Activated naive CD8-positive, alpha-beta T cell treated with anti-CD3 and anti-CD28 coated beads for 36 hours (primary cell): Measurements from ENCODE around the gene AP3B1. TPM values are rescaled to one million over a fixed set of nuclear protein-coding genes. Genes with fewer than 3 reads are reported as not detected.
"Not testable (repeated sequence)": the region's sequence is repeated elsewhere in the genome, so short reads cannot be mapped to it uniquely, and the experiment has no call there.

Experiments used
- DNase-seq: peaks from one replicate; pipeline ENCODE4 v3.0.0; 2021
- H3K27ac Mint-ChIP-seq: one replicate; pipeline ENCODE4 v1.8.0; 2022; ENCODE audit warnings: mild to moderate bottlenecking, moderate library complexity, mixed read lengths
- H3K27me3 Mint-ChIP-seq: one replicate; pipeline ENCODE4 v1.8.0; 2022; ENCODE audit warnings: mild to moderate bottlenecking, mixed read lengths
- H3K36me3 Mint-ChIP-seq: one replicate; pipeline ENCODE4 v1.8.0; 2021; ENCODE audit warnings: mild to moderate bottlenecking, mixed read lengths
- H3K4me1 Mint-ChIP-seq: one replicate; pipeline ENCODE4 v1.8.0; 2021; ENCODE audit warnings: mixed read lengths
- H3K4me3 Mint-ChIP-seq: one replicate; pipeline ENCODE4 v1.8.0; 2022; ENCODE audit warnings: mild to moderate bottlenecking, moderate library complexity, mixed read lengths
- H3K9me3 Mint-ChIP-seq: one replicate; pipeline ENCODE4 v1.8.0; 2022; ENCODE audit warnings: mixed read lengths
- total RNA-seq, 2 experiments: library from RNA; stranded (reverse); gene quantifications; one replicate each; pipeline ENCODE4 v1.2.3, GENCODE V29; 2021

The AP3B1 gene
- total RNA-seq, 2 experiments from 2014 or later = 36.6 to 36.7 TPM

GRCh38 chr5:78113689-78114264 lies 180.7 kb downstream of the AP3B1 start:
- DNase-seq = no peak
- H3K9me3 Mint-ChIP-seq = no peaks in the 10 kb centered on the region
- peak overlapping the region; percentile 64 for H3K4me3 Mint-ChIP-seq
- H3K4me1 Mint-ChIP-seq = peaks cover 7% of the 10 kb centered on the region
- peaks cover 21% of the 10 kb centered on the region for H3K36me3 Mint-ChIP-seq
- peak overlapping the region; percentile 34 for H3K27ac Mint-ChIP-seq
- no peaks in the 10 kb centered on the region for H3K27me3 Mint-ChIP-seq

- no peak for DNase-seq
- no peaks in the 10 kb centered on the region for H3K27me3 Mint-ChIP-seq
- no peaks in the 10 kb centered on the region for H3K9me3 Mint-ChIP-seq
- H3K4me1 Mint-ChIP-seq = peaks cover 7% of the 10 kb centered on the region
- H3K36me3 Mint-ChIP-seq = peaks cover 17% of the 10 kb centered on the region
- no peak overlapping the region for H3K27ac Mint-ChIP-seq
- H3K4me3 Mint-ChIP-seq = no peak overlapping the region
These were observed 181.6 kb downstream of the AP3B1 start for GRCh38 chr5:78112931-78113330.

GRCh38 chr5:78109891-78110324 lies 184.6 kb downstream of the AP3B1 start:
- H3K4me3 Mint-ChIP-seq = no peak overlapping the region
- peaks cover 7% of the 10 kb centered on the region for H3K4me1 Mint-ChIP-seq
- H3K27me3 Mint-ChIP-seq = no peaks in the 10 kb centered on the region
- H3K36me3 Mint-ChIP-seq = peaks cover 27% of the 10 kb centered on the region
- no peak overlapping the region for H3K27ac Mint-ChIP-seq
- no peak for DNase-seq
- no peaks in the 10 kb centered on the region for H3K9me3 Mint-ChIP-seq

- Mint-ChIP-seq H3K4me3 (no peak overlapping the region), H3K27me3 (no peaks in the 10 kb centered on the region), H3K36me3 (peaks cover 22% of the 10 kb centered on the region), H3K27ac (no peak overlapping the region), H3K4me1 (peaks cover 3% of the 10 kb centered on the region), H3K9me3 (no peaks in the 10 kb centered on the region)
- DNase-seq = no peak
These were observed 185.9 kb downstream of the AP3B1 start for GRCh38 chr5:78108564-78108963.

GRCh38 chr5:78103232-78103918 lies 191.1 kb downstream of the AP3B1 start:
- no peak overlapping the region for H3K4me3 Mint-ChIP-seq
- DNase-seq = no peak
- no peak overlapping the region for H3K27ac Mint-ChIP-seq
- peaks cover 34% of the 10 kb centered on the region for H3K36me3 Mint-ChIP-seq
- H3K27me3 Mint-ChIP-seq = no peaks in the 10 kb centered on the region
- H3K4me1 Mint-ChIP-seq = no peaks in the 10 kb centered on the region
- H3K9me3 Mint-ChIP-seq = no peaks in the 10 kb centered on the region

- H3K27me3 Mint-ChIP-seq = no peaks in the 10 kb centered on the region
- H3K9me3 Mint-ChIP-seq = no peaks in the 10 kb centered on the region
- H3K27ac Mint-ChIP-seq = no peak overlapping the region
- no peak overlapping the region for H3K4me3 Mint-ChIP-seq
- DNase-seq = no peak
- no peaks in the 10 kb centered on the region for H3K4me1 Mint-ChIP-seq
- peaks cover 32% of the 10 kb centered on the region for H3K36me3 Mint-ChIP-seq
These were observed 192.0 kb downstream of the AP3B1 start for GRCh38 chr5:78102500-78102899.

GRCh38 chr5:78095125-78095524 lies 199.4 kb downstream of the AP3B1 start:
- Mint-ChIP-seq H3K9me3 (no peaks in the 10 kb centered on the region), H3K4me1 (no peaks in the 10 kb centered on the region), H3K4me3 (no peak overlapping the region), H3K36me3 (peaks cover 42% of the 10 kb centered on the region), H3K27me3 (no peaks in the 10 kb centered on the region), H3K27ac (no peak overlapping the region)
- no peak for DNase-seq

- Mint-ChIP-seq H3K9me3 (no peaks in the 10 kb centered on the region), H3K27me3 (no peaks in the 10 kb centered on the region), H3K27ac (no peak overlapping the region), H3K36me3 (peaks cover 30% of the 10 kb centered on the region), H3K4me1 (no peaks in the 10 kb centered on the region), H3K4me3 (no peak overlapping the region)
- no peak for DNase-seq
These were observed 204.5 kb downstream of the AP3B1 start for GRCh38 chr5:78090002-78090401.

GRCh38 chr5:78078858-78079257 lies 215.6 kb downstream of the AP3B1 start:
- H3K4me1 Mint-ChIP-seq = no peaks in the 10 kb centered on the region
- H3K27me3 Mint-ChIP-seq = no peaks in the 10 kb centered on the region
- H3K27ac Mint-ChIP-seq = no peak overlapping the region
- peaks cover 25% of the 10 kb centered on the region for H3K36me3 Mint-ChIP-seq
- no peaks in the 10 kb centered on the region for H3K9me3 Mint-ChIP-seq
- no peak for DNase-seq
- no peak overlapping the region for H3K4me3 Mint-ChIP-seq

GRCh38 chr5:78077369-78078068 lies 217.0 kb downstream of the AP3B1 start:
- no peak for DNase-seq
- Mint-ChIP-seq H3K27ac (peak overlapping the region; percentile 8), H3K4me3 (no peak overlapping the region), H3K4me1 (no peaks in the 10 kb centered on the region), H3K27me3 (no peaks in the 10 kb centered on the region), H3K36me3 (peaks cover 26% of the 10 kb centered on the region), H3K9me3 (peaks cover 1% of the 10 kb centered on the region)

GRCh38 chr5:78076351-78076750 lies 218.1 kb downstream of the AP3B1 start:
- peaks cover 4% of the 10 kb centered on the region for H3K9me3 Mint-ChIP-seq
- no peaks in the 10 kb centered on the region for H3K27me3 Mint-ChIP-seq
- H3K36me3 Mint-ChIP-seq = peaks cover 29% of the 10 kb centered on the region
- H3K4me3 Mint-ChIP-seq = no peak overlapping the region
- no peaks in the 10 kb centered on the region for H3K4me1 Mint-ChIP-seq
- no peak for DNase-seq
- no peak overlapping the region for H3K27ac Mint-ChIP-seq

GRCh38 chr5:78075301-78075700 lies 219.2 kb downstream of the AP3B1 start:
- H3K27me3 Mint-ChIP-seq = no peaks in the 10 kb centered on the region
- peaks cover 9% of the 10 kb centered on the region for H3K9me3 Mint-ChIP-seq
- H3K27ac Mint-ChIP-seq = no peak overlapping the region
- no peak overlapping the region for H3K4me3 Mint-ChIP-seq
- H3K4me1 Mint-ChIP-seq = no peaks in the 10 kb centered on the region
- DNase-seq = no peak
- H3K36me3 Mint-ChIP-seq = peaks cover 34% of the 10 kb centered on the region

- not testable (repeated sequence) for H3K27me3 Mint-ChIP-seq, H3K4me1 Mint-ChIP-seq, H3K4me3 Mint-ChIP-seq, H3K27ac Mint-ChIP-seq, DNase-seq
- peaks cover 32% of the 10 kb centered on the region for H3K9me3 Mint-ChIP-seq
- H3K36me3 Mint-ChIP-seq = peaks cover 58% of the 10 kb centered on the region
These were observed 223.8 kb downstream of the AP3B1 start for GRCh38 chr5:78070691-78071090.

GRCh38 chr5:78067581-78067980 lies 226.9 kb downstream of the AP3B1 start:
- Mint-ChIP-seq H3K9me3 (peaks cover 31% of the 10 kb centered on the region), H3K36me3 (peaks cover 55% of the 10 kb centered on the region)
- not testable (repeated sequence) for H3K27ac Mint-ChIP-seq, DNase-seq, H3K4me1 Mint-ChIP-seq, H3K27me3 Mint-ChIP-seq, H3K4me3 Mint-ChIP-seq

- H3K36me3 Mint-ChIP-seq = peaks cover 49% of the 10 kb centered on the region
- not testable (repeated sequence) for H3K4me3 Mint-ChIP-seq, H3K27me3 Mint-ChIP-seq, DNase-seq, H3K27ac Mint-ChIP-seq, H3K4me1 Mint-ChIP-seq
- peaks cover 28% of the 10 kb centered on the region for H3K9me3 Mint-ChIP-seq
These were observed 227.8 kb downstream of the AP3B1 start for GRCh38 chr5:78066722-78067121.
